Activated CD4-positive, alpha-beta T cell treated with anti-CD3 and anti-CD28 coated beads, Interleukin-2, amount 50 U/mL, for 48 hours (primary cell): Measurements from ENCODE around the gene FAM110D.

Experiments used
- DNase-seq, 2 experiments: peaks; one replicate each; pipeline ENCODE4 v3.0.0-alpha.2; 2020

Gene FAM110D

GRCh38 chr1:26164036-26164860 is 5.4 kb downstream of the FAM110D start:
- peak; percentile 54 to 58 for DNase-seq

GRCh38 chr1:26164861-26165842 is 6.3 kb downstream of the FAM110D start:
- no peak for DNase-seq

GRCh38 chr1:26166719-26167281 is 7.9 kb downstream of the FAM110D start:
- DNase-seq, result no peak

GRCh38 chr1:26168410-26169197 is 9.7 kb downstream of the FAM110D start, which contains the start of gene C1orf232:
Gene C1orf232 (minus strand): TSS chr1:26168963. CDS start chr1:26168499, 464 bp downstream.
- no peak for DNase-seq

GRCh38 chr1:26169198-26169554 is 10.3 kb downstream of the FAM110D start:
- no peak for DNase-seq

- peak; percentile 89 to 91 for DNase-seq
These were observed 11.0 kb downstream of the FAM110D start, which contains the start of gene ZNF593 for GRCh38 chr1:26169669-26170471. Gene ZNF593 (plus strand): TSS chr1:26169908. CDS start chr1:26169984, 76 bp downstream.

GRCh38 chr1:26170472-26170821 is 11.6 kb downstream of the FAM110D start:
- no peak for DNase-seq

GRCh38 chr1:26171084-26172072 is 12.5 kb downstream of the FAM110D start, which contains the start of gene ZNF593OS:
Gene ZNF593OS (minus strand): TSS chr1:26171832. CDS start chr1:26171661, 171 bp downstream.
- DNase-seq, result no peak

GRCh38 chr1:26175346-26175745 is 16.5 kb downstream of the FAM110D start:
- no peak for DNase-seq

GRCh38 chr1:26177182-26177684 is 18.4 kb downstream of the FAM110D start, which contains the start of gene CNKSR1:
Gene CNKSR1 (plus strand): TSS chr1:26177491. CDS start chr1:26177548, 57 bp downstream.
- no peak for DNase-seq

- DNase-seq, result no peak
These were observed 21.2 kb downstream of the FAM110D start for GRCh38 chr1:26180010-26180506.

- no peak for DNase-seq
These were observed 22.9 kb downstream of the FAM110D start for GRCh38 chr1:26181586-26182382.

GRCh38 chr1:26182383-26182696 is 23.5 kb downstream of the FAM110D start:
- no peak for DNase-seq

GRCh38 chr1:26184086-26184485 is 25.2 kb downstream of the FAM110D start:
- no peak for DNase-seq

- no peak for DNase-seq
These were observed 26.0 kb downstream of the FAM110D start for GRCh38 chr1:26184883-26185282.

GRCh38 chr1:26187882-26188281 is 29.0 kb downstream of the FAM110D start:
- no peak for DNase-seq

- DNase-seq, result no peak
These were observed 29.6 kb downstream of the FAM110D start for GRCh38 chr1:26188477-26188876.

GRCh38 chr1:26189331-26189730 is 30.5 kb downstream of the FAM110D start:
- no peak for DNase-seq

GRCh38 chr1:26189751-26190275 is 30.9 kb downstream of the FAM110D start:
- DNase-seq, result no peak
